Measurements from ENCODE around the gene PSTPIP1. TPM values are rescaled to one million over a fixed set of nuclear protein-coding genes. Genes with fewer than 3 reads are reported as not detected.
A peak's percentile ranks its signal among the peaks of the same experiment; 100 is the strongest.

PSTPIP1 gene
- total and polyA plus RNA-seq, 2 donors from 2014 or later, result 2.2 to 22.1 TPM

DNA sequence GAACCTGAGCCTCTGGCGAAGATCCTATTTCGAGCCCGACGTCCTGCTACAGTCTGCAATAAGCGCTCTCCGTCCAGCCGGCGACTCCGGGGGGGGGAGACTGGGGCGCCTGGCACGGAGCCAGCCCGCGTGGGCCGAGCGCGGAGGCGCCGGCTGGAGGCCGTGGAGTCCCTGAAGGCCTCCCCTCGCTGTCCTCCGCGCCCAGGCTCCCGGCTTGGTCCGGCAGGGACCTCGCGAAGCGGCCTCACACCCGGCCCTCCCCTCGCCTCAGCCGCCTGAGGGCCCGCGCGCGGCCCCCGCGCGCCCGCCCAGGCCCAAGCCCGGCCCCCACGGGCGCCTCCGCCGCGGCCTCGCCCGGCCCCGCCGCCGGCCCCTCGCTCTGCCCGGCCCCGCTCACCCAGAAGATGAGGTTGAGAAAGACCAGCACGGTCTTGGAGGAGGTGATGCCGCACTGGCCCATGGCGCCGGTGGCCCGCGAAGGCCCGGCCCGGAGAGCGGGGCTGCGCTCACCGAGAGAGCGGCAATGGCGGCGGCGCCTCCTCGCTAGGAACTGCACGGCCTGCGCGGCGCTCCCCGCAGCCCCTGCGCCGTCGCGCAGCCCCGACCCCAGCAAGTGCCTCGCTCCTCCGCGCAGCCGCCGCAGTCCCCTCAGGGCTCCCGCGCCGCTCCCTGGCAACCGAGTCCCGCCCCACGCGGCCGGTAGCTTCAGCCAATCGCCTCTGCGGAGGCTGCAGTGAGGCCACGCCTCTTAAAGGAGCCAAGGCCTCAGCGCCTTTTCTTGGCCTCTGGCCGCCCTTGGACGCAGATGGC is 75.8 kb downstream of the PSTPIP1 start, which contains the start of gene TSPAN3:
Gene TSPAN3, minus strand, starts transcription at position 615 of the 810 bp plus-strand sequence. Its CDS starts 155 bp downstream, at position 460.
- peak within 1 kb of the TSS; percentile 88 to 89 for H3K27ac ChIP-seq (ENCODE audit: low read depth in 2 of 2, low read length in 2 of 2)
- peak; percentile 96 to 98 (median 97) for DNase-seq
- H3K4me3 ChIP-seq (ENCODE audit: low read length in 3 of 3), result peak within 1 kb of the TSS; percentile 71 to 79 (median 76)
- H3K27me3 ChIP-seq (ENCODE audit: control insufficient read depth, insufficient read depth, low read length), result no peaks in the 10 kb centered on the region
- H3K36me3 ChIP-seq (ENCODE audit: control insufficient read depth in 2 of 3, insufficient read depth in 3 of 3, low read length in 3 of 3), result no peaks in the 10 kb centered on the region
- H3K9me3 ChIP-seq (ENCODE audit: control insufficient read depth in 2 of 3, insufficient read depth in 1 of 3, low read length in 3 of 3), result no peaks in the 10 kb centered on the region
- peaks cover 0 to 17% (median 16%) of the 10 kb centered on the region in 3 donors for H3K4me1 ChIP-seq (ENCODE audit: control insufficient read depth in 2 of 3, insufficient read depth in 2 of 3, low read depth in 1 of 3, low read length in 3 of 3)
- FAIRE-seq, result no peak
- TF ChIP-seq CTCF (IDR thresholded peaks at IDR 0.05; ENCODE audit: borderline replicate concordance, extremely low read depth, insufficient read depth), result no peak
- peak within 1 kb of the TSS; percentile 43 to 74 (median 74) for H3K9ac ChIP-seq (ENCODE audit: low read length in 3 of 3)
- intact Hi-C loops (cut with DNase I), result no loop called here

DNA sequence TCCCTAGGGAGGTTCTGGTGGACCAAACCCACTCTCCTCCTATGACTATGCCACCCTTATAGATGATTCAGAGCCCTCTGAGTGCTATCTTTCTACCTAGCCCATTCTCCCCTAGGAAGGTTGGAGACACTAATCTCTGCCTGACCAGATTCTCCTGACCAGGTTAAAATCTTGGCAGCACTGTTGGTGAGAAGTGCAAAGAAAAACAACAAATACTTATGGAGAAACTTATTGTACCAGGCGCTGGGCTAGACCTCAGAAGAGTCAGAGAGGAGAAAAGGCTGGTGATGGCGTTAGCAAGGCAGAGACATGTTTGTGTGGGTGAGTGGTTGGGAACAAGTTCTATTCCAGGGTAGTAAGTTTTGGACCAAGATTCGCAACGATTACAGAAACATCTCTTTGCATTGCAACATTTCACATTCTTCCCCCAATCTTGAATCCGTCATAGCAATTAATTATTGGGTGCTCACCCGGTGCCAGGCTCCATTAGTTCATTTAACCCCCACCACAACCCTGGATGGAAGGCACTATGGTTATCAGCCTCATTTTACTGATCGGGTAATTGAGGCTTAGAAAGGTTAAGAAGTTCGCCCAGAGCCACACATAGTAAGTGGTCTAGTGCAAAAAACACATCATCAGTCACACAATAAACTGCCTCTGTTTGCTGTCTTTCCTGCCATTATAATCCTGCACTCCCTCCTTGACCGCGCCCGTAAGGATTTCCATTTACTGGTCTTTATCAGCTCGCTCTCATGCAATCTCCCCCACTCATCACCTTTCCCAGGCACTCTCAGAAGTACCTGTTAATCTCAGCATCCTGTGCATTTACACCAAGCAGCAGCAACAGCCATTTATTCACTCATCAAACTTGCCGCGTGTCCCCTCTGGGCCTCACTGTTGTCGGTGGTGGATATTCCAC is 76.6 kb downstream of the PSTPIP1 start:
- intact Hi-C loops (cut with DNase I), result no loop called here
- peak overlapping the region in 1 of 3 donors; percentile 14 for H3K9ac ChIP-seq (ENCODE audit: low read length in 3 of 3)

DNA sequence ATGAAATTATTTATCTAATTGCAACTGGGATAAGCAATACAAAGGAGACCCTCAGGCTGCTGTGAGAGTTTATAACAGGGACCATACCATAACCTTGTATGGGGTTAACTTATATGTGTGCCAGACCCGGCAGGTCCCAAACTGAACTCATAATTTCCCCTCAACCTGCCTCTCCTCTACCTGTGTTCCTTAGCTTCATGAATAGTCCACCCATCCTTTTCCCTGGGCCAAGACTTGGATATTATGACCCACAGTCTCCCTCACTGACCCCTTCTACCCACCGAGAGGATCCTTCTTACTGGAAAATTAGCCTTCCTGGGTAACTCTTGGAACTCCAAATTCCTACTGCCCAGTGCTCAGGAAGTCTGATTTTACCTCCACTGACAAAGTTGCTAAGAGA is 79.4 kb downstream of the PSTPIP1 start:
- no peak overlapping the region for H3K4me3 ChIP-seq (ENCODE audit: low read length in 3 of 3)
- DNase-seq (no peak), FAIRE-seq (no peak)
- H3K27me3 ChIP-seq (ENCODE audit: control insufficient read depth, insufficient read depth, low read length), result no peaks in the 10 kb centered on the region
- no peaks in the 10 kb centered on the region for H3K9me3 ChIP-seq (ENCODE audit: control insufficient read depth in 2 of 3, insufficient read depth in 1 of 3, low read length in 3 of 3)
- intact Hi-C loops (cut with DNase I), result no loop called here
- no peak overlapping the region for H3K27ac ChIP-seq (ENCODE audit: low read depth in 2 of 2, low read length in 2 of 2)
- H3K9ac ChIP-seq (ENCODE audit: low read length in 3 of 3), result no peak overlapping the region
- no peaks in the 10 kb centered on the region for H3K36me3 ChIP-seq (ENCODE audit: control insufficient read depth in 2 of 3, insufficient read depth in 3 of 3, low read length in 3 of 3)
- TF ChIP-seq CTCF (IDR thresholded peaks at IDR 0.05; ENCODE audit: borderline replicate concordance, extremely low read depth, insufficient read depth), result no peak
- peaks cover 0 to 7% (median 3%) of the 10 kb centered on the region in 3 donors for H3K4me1 ChIP-seq (ENCODE audit: control insufficient read depth in 2 of 3, insufficient read depth in 2 of 3, low read depth in 1 of 3, low read length in 3 of 3)

More for the DNA sequence above, 76.6 kb downstream of the PSTPIP1 start:
- Histone ChIP-seq H3K36me3 (ENCODE audit: control insufficient read depth in 2 of 3, insufficient read depth in 3 of 3, low read length in 3 of 3) (no peaks in the 10 kb centered on the region), H3K4me1 (ENCODE audit: control insufficient read depth in 2 of 3, insufficient read depth in 2 of 3, low read depth in 1 of 3, low read length in 3 of 3) (peaks cover 0 to 17% (median 16%) of the 10 kb centered on the region in 3 donors), H3K27me3 (ENCODE audit: control insufficient read depth, insufficient read depth, low read length) (no peaks in the 10 kb centered on the region), H3K4me3 (ENCODE audit: low read length in 3 of 3) (peak overlapping the region in 1 of 3 donors; percentile 59), H3K9me3 (ENCODE audit: control insufficient read depth in 2 of 3, insufficient read depth in 1 of 3, low read length in 3 of 3) (no peaks in the 10 kb centered on the region), H3K27ac (ENCODE audit: low read depth in 2 of 2, low read length in 2 of 2) (no peak overlapping the region)
- FAIRE-seq (no peak), DNase-seq (no peak)
- no peak for TF ChIP-seq CTCF (IDR thresholded peaks at IDR 0.05; ENCODE audit: borderline replicate concordance, extremely low read depth, insufficient read depth)
